Heart right ventricle (tissue), 16 donors: Measurements from ENCODE around the gene ADAMTSL5. TPM values are rescaled to one million over a fixed set of nuclear protein-coding genes. Genes with fewer than 3 reads are reported as not detected.
A peak's percentile ranks its signal among the peaks of the same experiment; 100 is the strongest.

ENCODE experiments used
- ATAC-seq, 8 donors: fragments of 200-7000 bp; cut with Tn5 transposase; one replicate each; pipeline ENCODE4 v1.9.1; 2020; ENCODE audit warnings: mild to moderate bottlenecking in 8 of 8, moderate library complexity in 8 of 8, moderate number of reproducible peaks in 1 of 8
- DNase-seq, 2 donors: peaks; one replicate each; pipeline ENCODE4 v3.0.0-alpha.2; 2020
- H3K27ac ChIP-seq, 10 donors: fragments of 200-600 bp; sonication (generic) in 2 of 10; one replicate each; pipeline versions ENCODE4 v1.5.0 to v1.8.0; 2020 to 2022; ENCODE audit warnings: mild to moderate bottlenecking in 3 of 10
- H3K27me3 ChIP-seq, 7 donors: fragments of 200-600 bp; one replicate each; pipeline ENCODE4 v1.8.0; 2021 to 2022; ENCODE audit warnings: mild to moderate bottlenecking in 2 of 7
- H3K36me3 ChIP-seq, 9 donors: fragments of 200-600 bp; sonication (generic) in 1 of 9; one replicate each; pipeline versions ENCODE4 v1.5.0 to v1.8.0; 2020 to 2022; ENCODE audit warnings: mild to moderate bottlenecking in 2 of 9
- H3K4me1 ChIP-seq, 9 donors: fragments of 200-600 bp; sonication (generic) in 1 of 9; one replicate each; pipeline versions ENCODE4 v1.5.0 to v1.8.0; 2020 to 2022; ENCODE audit warnings: mild to moderate bottlenecking in 4 of 9
- H3K4me3 ChIP-seq, 10 donors: fragments of 200-600 bp; sonication (generic) in 2 of 10; one replicate each; pipeline versions ENCODE4 v1.5.0 to v1.8.0; 2020 to 2022; ENCODE audit warnings: mild to moderate bottlenecking in 7 of 10, moderate library complexity in 2 of 10
- H3K9me3 ChIP-seq, 11 donors: fragments of 200-600 bp in 10 of 11; sonication (generic) in 2 of 11; one replicate each; pipeline versions ENCODE4 v1.5.0 to v1.8.0; 2013 to 2022; ENCODE audit warnings: mild to moderate bottlenecking in 2 of 11, control low read depth in 1 of 11, moderate library complexity in 1 of 11
- CTCF ChIP-seq, 9 donors: fragments of 200-600 bp; sonication (generic) in 2 of 9; IDR thresholded peaks; one replicate each; pipeline versions ENCODE4 v1.5.0 to v1.8.0; 2021 to 2022; ENCODE audit warnings: antibody characterized with exemption in 9 of 9, mild to moderate bottlenecking in 5 of 9, moderate library complexity in 1 of 9
- WGBS, 2 donors: extraction: QIAGEN DNeasy Blood & Tissue Kit; methylation state at CpG; one replicate each; pipeline ENCODE4 v1.1.7; 2013; ENCODE audit warnings: inconsistent platforms in 1 of 2; 5-methylcytosine and 5-hydroxymethylcytosine counted together
- intact Hi-C, 10 donors: fragments of 100-400 bp; cut with DNase I; formaldehyde crosslinking; loops; one replicate each; pipeline versions ENCODE4 v1.11.1 to v1.14.2; 2022
- polyA plus RNA-seq, 2 donors: library from polyadenylated mRNA; stranded (reverse); fragments of 200-250 nt; gene quantifications; one replicate each; pipeline ENCODE4 v1.2.3, GENCODE V29; 2013
- total RNA-seq, 10 donors: library from RNA; stranded (reverse); fragmentation: NEBNext Ultra II Directional in 3 of 10; extraction: Animal tissue kit (Norgen Biotek cat#: 25700) in 3 of 10; gene quantifications; one replicate each; pipeline versions ENCODE4 v1.2.1 to v1.2.4, GENCODE V29; 2021 to 2023
- donor health status: Arrhythmogenic right ventricular cardiomyopathy.
- donor health status: ischemic (EF 13 %, LVEDD 7.1; RV severe dilation, severe dysfunction).
- donor health status: healthy with polysubstance abuse.
- donor health status: DM: no; HTN: yes; CAD: no.
- donor health status: DM: no; HTN: no; CAD: no.
- donor health status: ischemic (EF 25% LVEDD 6.9; RV normal size, moderate dysfunction).
- donor health status: ischemic (EF 25% LVEDD 5.7; RV mildly dilated, moderate dysfunction).
- donor health status: healthy.
- donor health status: DM: yes; HTN: yes; CAD: no.
- donor health status: Ischemic cardiomyopathy.
- donor health status: ischemic (EF 35%, LVEDD 5.7; RV mildly dilated, moderate dysfunction).
- donor health status: nonischemic (EF 11% LVEDD 7.7; RV severe dilation, severe dysfunction).
- donor health status: DM: yes; HTN: yes; CAD: no.
- donor health status: PGD.
- donor health status: ischemic (EF 29% LVEDD 5.4; RV normal size, mild dysfunction).
- donor health status: nonischemic (EF 23%, LVEDD 6.1; RV moderate dilation, normal function).

The ADAMTSL5 gene
- total and polyA plus RNA-seq, 12 donors = 16.7 to 69.4 (median 35.8) TPM

GRCh38 chr19:1509602-1510441 lies 3.0 kb downstream of the ADAMTSL5 start:
- H3K27ac ChIP-seq = peak overlapping the region in 3 of 10 donors; percentile 28 to 72 (median 40)
- intact Hi-C loops = loop anchor here in 5 of 10 donors (5.0 to 10.0 kb wide), 4 partner anchors 45 to 235 kb away; partner anchors contain the start of gene FAM174C (in 2 of the 5)
- TF ChIP-seq CTCF (IDR thresholded peaks at IDR 0.05) = no peak
- DNase-seq (no peak), ATAC-seq (no peak)
- peaks cover 0 to 51% (median 14%) of the 10 kb centered on the region in 7 donors for H3K27me3 ChIP-seq
- H3K4me3 ChIP-seq = no peak overlapping the region
- WGBS, 2 donors = 51 to 65% methylated on average over 11 of the region's 11 CpGs
- peaks cover 0 to 6% (median 0%) of the 10 kb centered on the region in 11 donors for H3K9me3 ChIP-seq
- peaks cover 7 to 64% (median 26%) of the 10 kb centered on the region in 9 donors for H3K4me1 ChIP-seq
- H3K36me3 ChIP-seq = peaks cover 0 to 13% (median 0%) of the 10 kb centered on the region in 9 donors

- intact Hi-C loops = loop anchor here in 1 of 10 donors (10.0 kb wide), 1 partner anchor 234 kb away; the partner anchor contains the start of gene FAM174C
- WGBS, 2 donors = 35 to 36% methylated on average over 12 of the region's 12 CpGs
- Histone ChIP-seq H3K4me3 (peak overlapping the region in 8 of 10 donors; percentile 33 to 52 (median 44)), H3K4me1 (peaks cover 7 to 61% (median 26%) of the 10 kb centered on the region in 9 donors), H3K36me3 (peaks cover 0 to 13% (median 0%) of the 10 kb centered on the region in 9 donors), H3K27me3 (peaks cover 0 to 48% (median 12%) of the 10 kb centered on the region in 7 donors), H3K27ac (peak overlapping the region in 6 of 10 donors; percentile 72 to 88 (median 80)), H3K9me3 (peaks cover 0 to 6% (median 0%) of the 10 kb centered on the region in 11 donors)
- ATAC-seq (no peak), DNase-seq (no peak)
- TF ChIP-seq CTCF (IDR thresholded peaks at IDR 0.05) = no peak
Observed at GRCh38 chr19:1508507-1508856, 4.3 kb downstream of the ADAMTSL5 start.

GRCh38 chr19:1507763-1508506 lies 4.9 kb downstream of the ADAMTSL5 start:
- DNase-seq = peak; percentile 88 to 95
- Histone ChIP-seq H3K4me1 (peaks cover 4 to 62% (median 28%) of the 10 kb centered on the region in 9 donors), H3K4me3 (peak overlapping the region in 9 of 10 donors; percentile 22 to 52 (median 42)), H3K36me3 (peaks cover 0 to 13% (median 0%) of the 10 kb centered on the region in 9 donors), H3K27me3 (peaks cover 0 to 49% (median 13%) of the 10 kb centered on the region in 7 donors), H3K9me3 (peaks cover 0 to 6% (median 0%) of the 10 kb centered on the region in 11 donors), H3K27ac (peak overlapping the region; percentile 69 to 88 (median 76))
- intact Hi-C loops = loop anchor here in 2 of 10 donors (2.0 to 10.0 kb wide), 2 partner anchors 17 to 233 kb away; partner anchors contain the start of genes FAM174C (in 1 of the 2), PCSK4 (in 1 of the 2) and REEP6 (in 1 of the 2)
- no peak for TF ChIP-seq CTCF (IDR thresholded peaks at IDR 0.05)
- WGBS, 2 donors = 1% methylated on average over 41 to 46 of the region's 46 CpGs
- ATAC-seq = peak; percentile 84 to 96 (median 91)
